Thoracic aorta (tissue), 2 donors: ENCODE results near the gene UBE2D2. TPM values are rescaled to one million over a fixed set of nuclear protein-coding genes. Genes with fewer than 3 reads are reported as not detected.
"Not testable (repeated sequence)": the region's sequence is repeated elsewhere in the genome, so short reads cannot be mapped to it uniquely, and the experiment has no call there.

ENCODE experiments used
- ATAC-seq: fragments of 150-250 bp; one replicate; pipeline ENCODE4 v1.8.0; 2017; ENCODE audit warnings: low read depth; ENCODE audit not compliant: insufficient number of reproducible peaks, low FRiP score
- DNase-seq: peaks from one replicate; pipeline ENCODE4 v3.0.0-alpha.2; 2020; ENCODE audit warnings: low spot score
- H3K27ac ChIP-seq, 2 donors: fragments of 200-600 bp; sonication (generic); 1 replicate in 1 of 2; 2 replicates in 1 of 2; pipeline ENCODE4 v1.5.1; 2016; ENCODE audit warnings: mild to moderate bottlenecking in 2 of 2, moderate library complexity in 2 of 2
- H3K27me3 ChIP-seq: fragments of 200-600 bp; sonication (generic); replicated peaks from 2 replicates; pipeline ENCODE4 v1.6.0; 2016; ENCODE audit warnings: mild to moderate bottlenecking; ENCODE audit not compliant: insufficient read depth
- H3K36me3 ChIP-seq: fragments of 200-600 bp; sonication (generic); one replicate; pipeline ENCODE4 v1.5.1; 2016
- H3K4me1 ChIP-seq, 2 donors: fragments of 200-600 bp; sonication (generic); 1 replicate in 1 of 2; 2 replicates in 1 of 2; pipeline versions ENCODE4 v1.5.1 to v1.6.0; 2016; ENCODE audit warnings: low read depth in 2 of 2, mild to moderate bottlenecking in 1 of 2; ENCODE audit not compliant: control insufficient read depth in 1 of 2
- H3K4me3 ChIP-seq: fragments of 200-600 bp; sonication (generic); 2 replicates; pipeline ENCODE4 v1.5.1; 2016; ENCODE audit warnings: mild to moderate bottlenecking
- H3K9me3 ChIP-seq: fragments of 200-600 bp; sonication (generic); 2 replicates; pipeline ENCODE4 v1.5.1; 2016
- CTCF ChIP-seq: fragments of 200-600 bp; sonication (generic); IDR thresholded peaks from one replicate; pipeline ENCODE4 v1.5.1; 2019; ENCODE audit warnings: antibody characterized with exemption
- total RNA-seq, 2 donors: library from RNA; depleted of rRNA; stranded (reverse); fragments of >200 nt; gene quantifications; one replicate each; pipeline versions ENCODE4 v1.1.0 to v1.2.3, GENCODE V29; 2016

UBE2D2 gene
- total RNA-seq, 2 donors from 2014 or later: 51.9 to 66.7 TPM

GRCh38 chr5:139578325-139578724, 17.2 kb downstream of the UBE2D2 start:
- Histone ChIP-seq H3K27me3 (no peaks in the 10 kb centered on the region), H3K9me3 (no peaks in the 10 kb centered on the region), H3K4me1 (peaks cover 14 to 19% of the 10 kb centered on the region in 2 donors), H3K27ac (no peak overlapping the region), H3K4me3 (no peak overlapping the region), H3K36me3 (no peaks in the 10 kb centered on the region)
- DNase-seq (no peak), ATAC-seq (no peak)
- no peak for TF ChIP-seq CTCF

- not testable (repeated sequence) for H3K27me3 ChIP-seq, DNase-seq, ATAC-seq, H3K9me3 ChIP-seq, H3K4me3 ChIP-seq, H3K36me3 ChIP-seq, H3K27ac ChIP-seq
- H3K4me1 ChIP-seq: peaks cover 8 to 14% of the 10 kb centered on the region in 2 donors
Measured at GRCh38 chr5:139582181-139582580, 21.0 kb downstream of the UBE2D2 start.

GRCh38 chr5:139584137-139584536, 23.0 kb downstream of the UBE2D2 start:
- no peaks in the 10 kb centered on the region for H3K4me1 ChIP-seq
- no peak for ATAC-seq
- H3K9me3 ChIP-seq: no peaks in the 10 kb centered on the region
- H3K4me3 ChIP-seq: no peak overlapping the region
- DNase-seq: no peak
- H3K36me3 ChIP-seq: no peaks in the 10 kb centered on the region
- no peak for TF ChIP-seq CTCF
- H3K27ac ChIP-seq: no peak overlapping the region
- no peaks in the 10 kb centered on the region for H3K27me3 ChIP-seq

- H3K36me3 ChIP-seq, H3K4me3 ChIP-seq, DNase-seq, H3K27me3 ChIP-seq, ATAC-seq, H3K4me1 ChIP-seq, H3K9me3 ChIP-seq, H3K27ac ChIP-seq: not testable (repeated sequence)
Measured at GRCh38 chr5:139588116-139588515, 27.0 kb downstream of the UBE2D2 start.

- no peak for TF ChIP-seq CTCF
- DNase-seq (no peak), ATAC-seq (no peak)
- Histone ChIP-seq H3K36me3 (no peaks in the 10 kb centered on the region), H3K4me1 (peaks cover 4 to 5% of the 10 kb centered on the region in 2 donors), H3K9me3 (no peaks in the 10 kb centered on the region), H3K27ac (no peak overlapping the region), H3K27me3 (no peaks in the 10 kb centered on the region), H3K4me3 (no peak overlapping the region)
Measured at GRCh38 chr5:139588962-139589361, 27.8 kb downstream of the UBE2D2 start.

- Histone ChIP-seq H3K36me3 (no peaks in the 10 kb centered on the region), H3K27ac (no peak overlapping the region), H3K4me3 (no peak overlapping the region), H3K4me1 (peaks cover 10 to 13% of the 10 kb centered on the region in 2 donors), H3K9me3 (no peaks in the 10 kb centered on the region), H3K27me3 (no peaks in the 10 kb centered on the region)
- no peak for TF ChIP-seq CTCF
- no peak for ATAC-seq
- no peak for DNase-seq
Measured at GRCh38 chr5:139592289-139592688, 31.1 kb downstream of the UBE2D2 start.

- not testable (repeated sequence) for H3K27ac ChIP-seq, H3K9me3 ChIP-seq, ATAC-seq, H3K36me3 ChIP-seq, H3K4me3 ChIP-seq, H3K27me3 ChIP-seq, DNase-seq
- peaks cover 10 to 13% of the 10 kb centered on the region in 2 donors for H3K4me1 ChIP-seq
Measured at GRCh38 chr5:139593076-139593475, 31.9 kb downstream of the UBE2D2 start.
